Large intestine (tissue), 12 donors: Measurements from ENCODE around the gene MAN2B2. TPM values are rescaled to one million over a fixed set of nuclear protein-coding genes. Genes with fewer than 3 reads are reported as not detected.

Experiments used
- DNase-seq, 2 donors: peaks; one replicate each; pipeline versions ENCODE4 v3.0.0 to v3.0.0-alpha.2; 2013
- H3K27ac ChIP-seq: one replicate; pipeline ENCODE4 v1.5.1; 2013; ENCODE audit warnings: low read length
- H3K27me3 ChIP-seq: 2 replicates; pipeline ENCODE4 v1.6.1; 2013; ENCODE audit warnings: low read length; ENCODE audit not compliant: control insufficient read depth, insufficient read depth
- H3K36me3 ChIP-seq: 2 replicates; pipeline ENCODE4 v1.6.1; 2013; ENCODE audit warnings: low read length; ENCODE audit not compliant: control insufficient read depth, insufficient read depth
- H3K4me1 ChIP-seq: one replicate; pipeline ENCODE4 v1.6.1; 2013; ENCODE audit warnings: low read length; ENCODE audit not compliant: control insufficient read depth, insufficient read depth
- H3K4me3 ChIP-seq: one replicate; pipeline ENCODE4 v1.5.1; 2013; ENCODE audit warnings: low read length
- H3K9me3 ChIP-seq: one replicate; pipeline ENCODE4 v1.6.1; 2013; ENCODE audit warnings: mild to moderate bottlenecking, low read depth, low read length, moderate library complexity; ENCODE audit not compliant: control insufficient read depth
- WGBS: methylation state at CpG from one replicate; pipeline ENCODE4 v1.1.5; 2013; ENCODE audit warnings: low lambda C conversion rate; ENCODE audit not compliant: insufficient coverage; 5-methylcytosine and 5-hydroxymethylcytosine counted together
- long read RNA-seq, 11 donors: transcript quantifications; one replicate each; lab custom pipeline, GENCODE V29; 2026
- polyA plus RNA-seq: library from polyadenylated mRNA; unstranded; fragments of 120-200 nt; gene quantifications from one replicate; pipeline ENCODE4 v1.2.1, GENCODE V29; 2013

The MAN2B2 gene
- polyA plus RNA-seq: 18.2 TPM
- long read RNA-seq, donor 1, full-length matches to known transcripts: 1 of 7 reads
- long read RNA-seq, donor 1, partial matches to known transcripts: 6 of 7 reads
- long read RNA-seq, donor 1, other reads (novel, unspliced or antisense): 0 of 7 reads
- long read RNA-seq, donor 2, full-length matches to known transcripts: 2 of 2 reads
- long read RNA-seq, donor 2, partial matches to known transcripts: 0 of 2 reads
- long read RNA-seq, donor 2, other reads (novel, unspliced or antisense): 0 of 2 reads
- long read RNA-seq, donor 3: 0 reads
- long read RNA-seq, donor 4: 0 reads
- long read RNA-seq, donor 5, full-length matches to known transcripts: 1 of 1 reads
- long read RNA-seq, donor 5, partial matches to known transcripts: 0 of 1 reads
- long read RNA-seq, donor 5, other reads (novel, unspliced or antisense): 0 of 1 reads
- long read RNA-seq, donor 6, full-length matches to known transcripts: 1 of 48 reads
- long read RNA-seq, donor 6, partial matches to known transcripts: 0 of 48 reads
- long read RNA-seq, donor 6, other reads (novel, unspliced or antisense): 47 of 48 reads
- long read RNA-seq, donor 7, partial matches to known transcripts: 0 of 33 reads
- long read RNA-seq, donor 7, other reads (novel, unspliced or antisense): 33 of 33 reads
- long read RNA-seq, donor 8, full-length matches to known transcripts: 1 of 6 reads
- long read RNA-seq, donor 8, partial matches to known transcripts: 5 of 6 reads
- long read RNA-seq, donor 8, other reads (novel, unspliced or antisense): 0 of 6 reads
- long read RNA-seq, donor 9, full-length matches to known transcripts: 1 of 92 reads
- long read RNA-seq, donor 9, partial matches to known transcripts: 34 of 92 reads
- long read RNA-seq, donor 9, other reads (novel, unspliced or antisense): 57 of 92 reads
- long read RNA-seq, donor 10, full-length matches to known transcripts: 1 of 69 reads
- long read RNA-seq, donor 10, partial matches to known transcripts: 68 of 69 reads
- long read RNA-seq, donor 10, other reads (novel, unspliced or antisense): 0 of 69 reads
- long read RNA-seq, donor 11, partial matches to known transcripts: 46 of 51 reads
- long read RNA-seq, donor 11, other reads (novel, unspliced or antisense): 5 of 51 reads

GRCh38 chr4:6574747-6575502, at the start of gene MAN2B2:
Gene MAN2B2 (plus strand): TSS chr4:6575189. CDS start chr4:6575211, 22 bp downstream.
- H3K27ac ChIP-seq: no peak within 1 kb of the TSS
- DNase-seq: peak; percentile 68 to 89
- H3K4me1 ChIP-seq: peaks cover 7% of the 10 kb centered on the region
- peaks cover 32% of the 10 kb centered on the region for H3K27me3 ChIP-seq
- H3K36me3 ChIP-seq: peaks cover 15% of the 10 kb centered on the region
- H3K9me3 ChIP-seq: no peaks in the 10 kb centered on the region
- H3K4me3 ChIP-seq: peak within 1 kb of the TSS; percentile 89
- WGBS: no CpG with 5 or more reads among the region's 62 CpGs

GRCh38 chr4:6525474-6525873, 49.5 kb upstream of the MAN2B2 start:
- Histone ChIP-seq H3K4me3 (no peak overlapping the region), H3K27me3 (no peaks in the 10 kb centered on the region), H3K9me3 (no peaks in the 10 kb centered on the region), H3K36me3 (no peaks in the 10 kb centered on the region), H3K4me1 (no peaks in the 10 kb centered on the region), H3K27ac (no peak overlapping the region)
- no CpG with 5 or more reads among the region's 9 CpGs for WGBS
- DNase-seq: no peak

GRCh38 chr4:6526156-6526555, 48.8 kb upstream of the MAN2B2 start:
- WGBS: 75% methylated on average over 2 of the region's 5 CpGs
- no peaks in the 10 kb centered on the region for H3K36me3 ChIP-seq
- no peak overlapping the region for H3K27ac ChIP-seq
- no peaks in the 10 kb centered on the region for H3K9me3 ChIP-seq
- no peak overlapping the region for H3K4me3 ChIP-seq
- no peaks in the 10 kb centered on the region for H3K27me3 ChIP-seq
- no peaks in the 10 kb centered on the region for H3K4me1 ChIP-seq
- DNase-seq: no peak

GRCh38 chr4:6526671-6527091, 48.3 kb upstream of the MAN2B2 start:
- no peak overlapping the region for H3K4me3 ChIP-seq
- DNase-seq: no peak
- H3K4me1 ChIP-seq: no peaks in the 10 kb centered on the region
- no peaks in the 10 kb centered on the region for H3K27me3 ChIP-seq
- no peaks in the 10 kb centered on the region for H3K9me3 ChIP-seq
- H3K36me3 ChIP-seq: no peaks in the 10 kb centered on the region
- no CpG with 5 or more reads among the region's 9 CpGs for WGBS
- H3K27ac ChIP-seq: no peak overlapping the region

GRCh38 chr4:6527259-6527658, 47.7 kb upstream of the MAN2B2 start:
- Histone ChIP-seq H3K4me3 (no peak overlapping the region), H3K9me3 (no peaks in the 10 kb centered on the region), H3K27ac (no peak overlapping the region), H3K4me1 (no peaks in the 10 kb centered on the region), H3K27me3 (no peaks in the 10 kb centered on the region), H3K36me3 (no peaks in the 10 kb centered on the region)
- no peak for DNase-seq
- WGBS: no CpG with 5 or more reads among the region's 8 CpGs

GRCh38 chr4:6527683-6528595, 47.0 kb upstream of the MAN2B2 start:
- Histone ChIP-seq H3K27ac (no peak overlapping the region), H3K9me3 (no peaks in the 10 kb centered on the region), H3K4me3 (no peak overlapping the region), H3K4me1 (no peaks in the 10 kb centered on the region), H3K36me3 (no peaks in the 10 kb centered on the region), H3K27me3 (no peaks in the 10 kb centered on the region)
- DNase-seq: no peak
- WGBS: no CpG with 5 or more reads among the region's 26 CpGs

- H3K9me3 ChIP-seq: peaks cover 3% of the 10 kb centered on the region
- H3K36me3 ChIP-seq: no peaks in the 10 kb centered on the region
- no peaks in the 10 kb centered on the region for H3K4me1 ChIP-seq
- no peak overlapping the region for H3K27ac ChIP-seq
- DNase-seq: no peak
- H3K27me3 ChIP-seq: no peaks in the 10 kb centered on the region
- WGBS: no CpG with 5 or more reads among the region's 10 CpGs
- H3K4me3 ChIP-seq: no peak overlapping the region
These were observed 46.0 kb upstream of the MAN2B2 start for GRCh38 chr4:6529021-6529420.

GRCh38 chr4:6530301-6530700, 44.7 kb upstream of the MAN2B2 start:
- peaks cover 5% of the 10 kb centered on the region for H3K9me3 ChIP-seq
- no CpG with 5 or more reads among the region's 15 CpGs for WGBS
- H3K36me3 ChIP-seq: no peaks in the 10 kb centered on the region
- no peak overlapping the region for H3K4me3 ChIP-seq
- DNase-seq: no peak
- no peaks in the 10 kb centered on the region for H3K27me3 ChIP-seq
- no peaks in the 10 kb centered on the region for H3K4me1 ChIP-seq
- no peak overlapping the region for H3K27ac ChIP-seq

- WGBS: no CpG with 5 or more reads among the region's 9 CpGs
- Histone ChIP-seq H3K9me3 (peaks cover 5% of the 10 kb centered on the region), H3K4me3 (no peak overlapping the region), H3K4me1 (no peaks in the 10 kb centered on the region), H3K27me3 (no peaks in the 10 kb centered on the region), H3K27ac (no peak overlapping the region), H3K36me3 (no peaks in the 10 kb centered on the region)
- DNase-seq: no peak
These were observed 44.0 kb upstream of the MAN2B2 start for GRCh38 chr4:6530964-6531363.
